ENCODE results near the gene MED10. TPM values are rescaled to one million over a fixed set of nuclear protein-coding genes. Genes with fewer than 3 reads are reported as not detected.

The MED10 gene
- total and polyA plus RNA-seq, 2 of the 4 experiments (the other 2 are of a cell fraction): 9.1 to 60.0 TPM

DNA sequence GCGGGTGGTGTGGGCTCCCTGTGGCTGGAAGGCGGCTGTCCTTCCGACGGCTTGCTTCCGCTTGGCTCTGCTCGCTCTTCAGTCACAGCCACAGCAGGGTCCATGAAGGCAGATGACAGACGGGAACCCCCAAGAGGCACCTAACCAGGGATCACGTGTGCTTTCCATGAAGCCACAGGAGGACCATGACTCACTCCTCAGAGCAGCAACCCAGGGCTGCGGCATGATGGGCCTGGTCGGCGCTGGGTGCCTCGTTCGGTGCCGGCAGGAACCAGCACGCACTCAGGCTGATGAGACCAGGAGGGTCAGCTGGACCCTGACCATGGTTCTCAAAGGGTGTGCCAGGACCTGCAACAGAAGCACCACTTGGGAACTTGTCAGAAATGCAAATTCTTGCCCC, 32.8 kb upstream of the MED10 start:
- Histone ChIP-seq H3K9me1 (ENCODE audit: insufficient read depth, low read length) (no peaks in the 10 kb centered on the region), H2AK5ac (ENCODE audit: low read depth, low read length) (no peak overlapping the region), H2BK20ac (ENCODE audit: low read depth, low read length) (no peak overlapping the region), H2AFZ (replicated peaks; ENCODE audit: low read length, poor library complexity) (no peak overlapping the region), H2AK9ac (replicated peaks; ENCODE audit: low read depth, low read length, poor library complexity) (no peak overlapping the region), H3K4me3 (ENCODE audit: insufficient read depth, low read depth, low read length) (no peak overlapping the region), H3K9ac (ENCODE audit: low read depth, low read length) (no peak overlapping the region), H3K56ac (ENCODE audit: extremely low read depth, insufficient read depth, low read length) (no peak overlapping the region), H4K91ac (ENCODE audit: insufficient read depth, low read depth, low read length) (no peak overlapping the region), H4K20me1 (ENCODE audit: insufficient read depth, low read length) (no peaks in the 10 kb centered on the region), H4K5ac (ENCODE audit: low read depth, low read length) (no peak overlapping the region), H3K9me3 (ENCODE audit: control insufficient read depth, insufficient read depth, low read length) (no peaks in the 10 kb centered on the region), H3K14ac (replicated peaks; ENCODE audit: low read depth, low read length) (no peak overlapping the region), H3K79me1 (ENCODE audit: low read depth in 1 of 2, low read length in 2 of 2) (no peaks in the 10 kb centered on the region), H3K23ac (ENCODE audit: low read depth, low read length) (no peak overlapping the region), H3K4me2 (ENCODE audit: low read depth, low read length) (no peak overlapping the region), H2BK5ac (ENCODE audit: low read depth, low read length, poor library complexity, severe bottlenecking) (no peak overlapping the region), H4K8ac (ENCODE audit: low read depth in 2 of 2, low read length in 2 of 2) (no peak overlapping the region), H3K18ac (ENCODE audit: low read depth, low read length) (no peak overlapping the region), H3K27me3 (ENCODE audit: control insufficient read depth, insufficient read depth, low read length) (peaks cover 2% of the 10 kb centered on the region), H3K27ac (ENCODE audit: insufficient read depth, low read length) (no peak overlapping the region), H3K4ac (ENCODE audit: low read depth, low read length) (no peak overlapping the region), H2BK120ac (ENCODE audit: low read depth, low read length) (no peak overlapping the region), H3K36me3 (ENCODE audit: control insufficient read depth, insufficient read depth, low read length) (no peaks in the 10 kb centered on the region), H3K4me1 (ENCODE audit: control insufficient read depth, insufficient read depth, low read length) (no peaks in the 10 kb centered on the region), H2BK15ac (ENCODE audit: low read depth, low read length) (no peak overlapping the region)
- DNase-seq (no peak), ATAC-seq (ENCODE audit: low read depth) (no peak)
- intact Hi-C loops (cut with micrococcal nuclease): no loop called here
- no TSS peak for BruUV-seq (replicated peaks)
- TF ChIP-seq CHD1 (IDR thresholded peaks at IDR 0.05; ENCODE audit: low read depth, low read length) (no peak), BHLHE40 (IDR thresholded peaks at IDR 0.05; ENCODE audit: low read depth, low read length) (no peak), POLR2A (IDR thresholded peaks at IDR 0.05; ENCODE audit: low read depth, low read length) (no peak), MXI1 (IDR thresholded peaks at IDR 0.05; ENCODE audit: borderline replicate concordance, low read depth, low read length) (no peak), FOS (IDR thresholded peaks at IDR 0.05; ENCODE audit: low read depth, low read length) (no peak), SMC3 (IDR thresholded peaks at IDR 0.05; ENCODE audit: low read depth, low read length) (no peak), MAFK (IDR thresholded peaks at IDR 0.05; ENCODE audit: low read depth, low read length) (no peak), RCOR1 (IDR thresholded peaks at IDR 0.05; ENCODE audit: insufficient replicate concordance, low read length) (no peak), RFX5 (IDR thresholded peaks at IDR 0.05; ENCODE audit: low read depth, low read length) (no peak), CTCF (conservative IDR thresholded peaks at IDR 0.05; ENCODE audit: low read depth, low read length) (no peak), NFE2L2 (IDR thresholded peaks at IDR 0.05; ENCODE audit: low read depth, low read length) (no peak), MAZ (IDR thresholded peaks at IDR 0.05; ENCODE audit: borderline replicate concordance, low read depth, low read length) (no peak), CEBPB (IDR thresholded peaks at IDR 0.05; ENCODE audit: low read depth, low read length) (no peak), RAD21 (IDR thresholded peaks at IDR 0.05; ENCODE audit: low read length) (no peak)
- TF ChIP-seq, protein P1, sequence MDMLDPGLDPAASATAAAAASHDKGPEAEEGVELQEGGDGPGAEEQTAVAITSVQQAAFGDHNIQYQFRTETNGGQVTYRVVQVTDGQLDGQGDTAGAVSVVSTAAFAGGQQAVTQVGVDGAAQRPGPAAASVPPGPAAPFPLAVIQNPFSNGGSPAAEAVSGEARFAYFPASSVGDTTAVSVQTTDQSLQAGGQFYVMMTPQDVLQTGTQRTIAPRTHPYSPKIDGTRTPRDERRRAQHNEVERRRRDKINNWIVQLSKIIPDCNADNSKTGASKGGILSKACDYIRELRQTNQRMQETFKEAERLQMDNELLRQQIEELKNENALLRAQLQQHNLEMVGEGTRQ (IDR thresholded peaks at IDR 0.05; ENCODE audit: low read depth, low read length): no peak
- TF ChIP-seq, protein P2, sequence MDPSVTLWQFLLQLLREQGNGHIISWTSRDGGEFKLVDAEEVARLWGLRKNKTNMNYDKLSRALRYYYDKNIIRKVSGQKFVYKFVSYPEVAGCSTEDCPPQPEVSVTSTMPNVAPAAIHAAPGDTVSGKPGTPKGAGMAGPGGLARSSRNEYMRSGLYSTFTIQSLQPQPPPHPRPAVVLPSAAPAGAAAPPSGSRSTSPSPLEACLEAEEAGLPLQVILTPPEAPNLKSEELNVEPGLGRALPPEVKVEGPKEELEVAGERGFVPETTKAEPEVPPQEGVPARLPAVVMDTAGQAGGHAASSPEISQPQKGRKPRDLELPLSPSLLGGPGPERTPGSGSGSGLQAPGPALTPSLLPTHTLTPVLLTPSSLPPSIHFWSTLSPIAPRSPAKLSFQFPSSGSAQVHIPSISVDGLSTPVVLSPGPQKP (IDR thresholded peaks at IDR 0.05; ENCODE audit: borderline replicate concordance, low read depth, low read length): no peak
- in situ Hi-C loops (cut with MboI; ENCODE audit: low sequenced_read_pairs): no loop called here
- dilution Hi-C loops (cut with HindIII; ENCODE audit: low sequenced_read_pairs, unreplicated experiment): no loop called here
- ChIA-PET CTCF (no interaction called here), POLR2A (ENCODE audit: unreplicated experiment) (no interaction called here)
- WGBS, 2 experiments (ENCODE audit: extremely low coverage in 2 of 2, insufficient read length in 1 of 2): 94% methylated on average over 5 of the region's 15 CpGs; no CpG with 5 or more reads in 1 of the 2 experiments

Measured in IMR-90 (cell line).